GM23338 (cell line): ENCODE results near the gene HBS1L. TPM values are rescaled to one million over a fixed set of nuclear protein-coding genes. Genes with fewer than 3 reads are reported as not detected.
A peak's percentile ranks its signal among the peaks of the same experiment; 100 is the strongest.

ENCODE experiments used
- ATAC-seq: fragments of 200-7000 bp; cut with Tn5 transposase; 3 replicates; pipeline ENCODE4 v1.9.1; 2020
- DNase-seq: peaks from one replicate; pipeline ENCODE4 v3.0.0-alpha.2; 2015; ENCODE audit warnings: low spot score
- H2AFZ ChIP-seq: fragments of 200-600 bp; sonication (generic); 2 replicates; pipeline ENCODE4 v1.8.0; 2016; ENCODE audit warnings: antibody characterized with exemption, mild to moderate bottlenecking, moderate library complexity
- H3F3A ChIP-seq: fragments of 200-600 bp; sonication (generic); replicated peaks from 2 replicates; pipeline ENCODE4 v1.8.0; 2017; ENCODE audit warnings: antibody characterized with exemption, mixed run types, low read depth
- H3K27ac ChIP-seq: fragments of 200-600 bp; sonication (generic); 2 replicates; pipeline ENCODE4 v1.6.1; 2016; ENCODE audit warnings: low read depth
- H3K27me3 ChIP-seq: fragments of 200-600 bp; sonication (generic); 2 replicates; pipeline ENCODE4 v1.8.0; 2016; ENCODE audit warnings: mild to moderate bottlenecking, mixed run types, moderate library complexity; ENCODE audit not compliant: insufficient read depth
- H3K36me3 ChIP-seq: fragments of 200-600 bp; sonication (generic); 2 replicates; pipeline ENCODE4 v1.8.0; 2016; ENCODE audit warnings: mild to moderate bottlenecking; ENCODE audit not compliant: insufficient read depth
- H3K4me1 ChIP-seq: fragments of 200-600 bp; sonication (generic); 2 replicates; pipeline ENCODE4 v1.8.0; 2016; ENCODE audit warnings: mild to moderate bottlenecking, moderate library complexity; ENCODE audit not compliant: insufficient read depth
- H3K4me2 ChIP-seq: fragments of 200-600 bp; sonication (generic); 2 replicates; pipeline ENCODE4 v1.7.1; 2017; ENCODE audit warnings: mixed run types
- H3K4me3 ChIP-seq: fragments of 200-600 bp; sonication (generic); 2 replicates; pipeline ENCODE4 v1.6.1; 2016; ENCODE audit warnings: mixed run types
- H3K79me2 ChIP-seq: fragments of 200-600 bp; sonication (generic); replicated peaks from 2 replicates; pipeline ENCODE4 v1.8.0; 2017; ENCODE audit warnings: mild to moderate bottlenecking; ENCODE audit not compliant: insufficient read depth
- H3K9me2 ChIP-seq: fragments of 200-600 bp; sonication (generic); 2 replicates; pipeline ENCODE4 v1.8.0; 2017; ENCODE audit not compliant: insufficient read depth
- H4K20me1 ChIP-seq: fragments of 200-600 bp; sonication (generic); replicated peaks from 2 replicates; pipeline ENCODE4 v1.8.0; 2017; ENCODE audit warnings: mild to moderate bottlenecking; ENCODE audit not compliant: insufficient read depth
- H3K27ac Mint-ChIP-seq: 2 replicates; pipeline ENCODE4 v1.8.0; 2020; ENCODE audit warnings: inconsistent platforms, mild to moderate bottlenecking, moderate library complexity, mixed read lengths
- H3K27me3 Mint-ChIP-seq: 3 replicates; pipeline ENCODE4 v1.8.0; 2022; ENCODE audit warnings: low read depth, mild to moderate bottlenecking, moderate library complexity, mixed read lengths, inconsistent platforms; ENCODE audit not compliant: insufficient read depth, poor library complexity
- H3K36me3 Mint-ChIP-seq: 3 replicates; pipeline ENCODE4 v1.8.0; 2021; ENCODE audit warnings: low read depth, mild to moderate bottlenecking, inconsistent platforms, moderate library complexity, mixed read lengths
- H3K4me1 Mint-ChIP-seq: 3 replicates; pipeline ENCODE4 v1.8.0; 2020; ENCODE audit warnings: mild to moderate bottlenecking, inconsistent platforms, mixed read lengths
- H3K4me3 Mint-ChIP-seq: 3 replicates; pipeline ENCODE4 v1.8.0; 2021; ENCODE audit warnings: moderate library complexity, mild to moderate bottlenecking, inconsistent platforms, mixed read lengths
- H3K9me3 Mint-ChIP-seq: 3 replicates; pipeline ENCODE4 v1.8.0; 2020; ENCODE audit warnings: moderate library complexity, mild to moderate bottlenecking, inconsistent platforms, mixed read lengths
- EZH2phosphoT487 ChIP-seq: fragments of 200-600 bp; sonication (generic); IDR thresholded peaks from one replicate; pipeline ENCODE4 v1.8.1; 2018; ENCODE audit warnings: antibody characterized with exemption; ENCODE audit not compliant: unreplicated experiment
- JUNB ChIP-seq: IDR thresholded peaks from one replicate; pipeline ENCODE4 v1.6.1; 2016; ENCODE audit warnings: antibody characterized with exemption; ENCODE audit not compliant: unreplicated experiment
- NANOG ChIP-seq: IDR thresholded peaks from 2 replicates; pipeline ENCODE4 v1.6.1; 2016; ENCODE audit warnings: antibody characterized with exemption, borderline replicate concordance
- STAT1 ChIP-seq: IDR thresholded peaks from one replicate; pipeline ENCODE4 v1.6.1; 2016; ENCODE audit warnings: antibody characterized with exemption; ENCODE audit not compliant: unreplicated experiment
- ZNF331 ChIP-seq: fragments of 250-450 bp; sonication (Bioruptor Pico); IDR thresholded peaks from 2 replicates; pipeline ENCODE4 v1.5.0; 2020; ENCODE audit warnings: low read depth, mild to moderate bottlenecking, moderate library complexity
- polyA plus RNA-seq: library from polyadenylated mRNA; unstranded; fragments of >200 nt; fragmentation: Nextera tagmentation; extraction: Ambion mirVana; gene quantifications from 2 replicates; pipeline ENCODE4 v1.2.1, GENCODE V29; 2016
- total RNA-seq: library from RNA; depleted of rRNA; stranded (reverse); fragments of >200 nt; shearing (Covaris generic); gene quantifications from 2 replicates; pipeline ENCODE4 v1.2.3, GENCODE V29; 2014
- TF ChIP-seq, protein P1 (sequence below): IDR thresholded peaks from 2 replicates; pipeline ENCODE4 v1.6.1; 2016; ENCODE audit warnings: antibody characterized with exemption

Gene HBS1L
- total and polyA plus RNA-seq, 2 experiments from 2014 or later: 59.9 to 94.1 TPM

DNA sequence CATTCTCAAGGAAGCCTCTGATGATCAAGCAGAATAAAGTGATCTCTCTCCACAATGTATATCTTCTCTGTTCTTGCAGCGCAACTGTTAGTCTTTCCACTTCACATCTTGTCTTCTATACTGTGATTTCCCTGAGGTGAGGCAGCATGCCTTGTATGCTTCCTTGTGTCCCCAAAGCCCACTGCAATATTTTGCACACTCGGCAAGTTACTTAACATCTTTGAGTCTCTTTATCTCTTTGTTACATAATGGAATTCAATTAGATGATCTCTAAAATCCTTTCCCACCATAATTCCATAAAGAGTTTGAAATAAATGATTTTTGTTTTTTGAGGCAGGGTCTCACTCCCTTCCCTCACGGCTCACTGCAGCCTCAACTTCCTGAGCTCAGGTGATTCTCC, 64.4 kb downstream of the HBS1L start:
- TF ChIP-seq STAT1: no peak
- H3F3A ChIP-seq: no peaks in the 10 kb centered on the region
- no peaks in the 10 kb centered on the region for H3K79me2 ChIP-seq
- no peak overlapping the region for H3K4me2 ChIP-seq
- H4K20me1 ChIP-seq: no peaks in the 10 kb centered on the region
- Mint-ChIP-seq H3K27ac (no peak overlapping the region), H3K27me3 (no peaks in the 10 kb centered on the region), H3K4me3 (no peak overlapping the region), H3K4me1 (no peaks in the 10 kb centered on the region; the same call in 1 of the 3 replicates), H3K36me3 (0 out of 3 replicates have a peak, but pooled peaks cover 4% of the 10 kb centered on the region), H3K9me3 (no peaks in the 10 kb centered on the region)
- H2AFZ ChIP-seq: no peak overlapping the region
- no peaks in the 10 kb centered on the region for H3K9me2 ChIP-seq
- peaks cover 9% of the 10 kb centered on the region; the same call in 1 of the 2 replicates for H3K36me3 ChIP-seq
- no peak overlapping the region for H3K27ac ChIP-seq
- ATAC-seq (no peak), DNase-seq (no peak)
- H3K4me1 ChIP-seq: no peaks in the 10 kb centered on the region
- no peak overlapping the region for H3K4me3 ChIP-seq
- no peaks in the 10 kb centered on the region for H3K27me3 ChIP-seq

DNA sequence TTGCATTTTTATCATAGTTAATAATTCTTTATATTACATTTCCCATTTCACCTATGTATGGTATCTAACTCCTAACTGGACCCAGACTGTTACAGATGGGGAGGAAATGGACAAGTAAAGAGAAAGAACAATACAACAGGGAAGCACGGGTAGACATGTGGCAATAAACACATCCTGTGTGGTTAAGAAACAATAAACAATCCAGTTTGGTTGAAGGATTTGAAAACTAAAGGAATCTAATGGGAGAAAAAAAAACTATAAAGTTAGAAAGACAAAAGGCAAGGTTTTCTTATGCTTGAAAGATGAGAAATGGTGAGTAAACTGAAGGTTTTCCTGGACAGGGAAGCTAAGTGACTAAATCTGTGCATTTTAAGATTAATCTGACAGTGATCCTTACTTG, 69.8 kb downstream of the HBS1L start:
- H4K20me1 ChIP-seq: no peaks in the 10 kb centered on the region; the same call in 1 of the 2 replicates
- H3K4me1 ChIP-seq: no peaks in the 10 kb centered on the region
- Mint-ChIP-seq H3K36me3 (peaks cover 24% of the 10 kb centered on the region; the same call in 2 of the 3 replicates), H3K27me3 (no peaks in the 10 kb centered on the region), H3K4me3 (no peak overlapping the region), H3K4me1 (no peaks in the 10 kb centered on the region; the same call in 1 of the 3 replicates), H3K27ac (peak overlapping the region; percentile 41; the same call in 1 of the 2 replicates), H3K9me3 (no peaks in the 10 kb centered on the region)
- ATAC-seq (no peak), DNase-seq (no peak)
- no peak overlapping the region for H3K27ac ChIP-seq
- TF ChIP-seq NANOG: no peak
- TF ChIP-seq EZH2phosphoT487: no peak
- no peak for TF ChIP-seq JUNB
- TF ChIP-seq, protein P1, sequence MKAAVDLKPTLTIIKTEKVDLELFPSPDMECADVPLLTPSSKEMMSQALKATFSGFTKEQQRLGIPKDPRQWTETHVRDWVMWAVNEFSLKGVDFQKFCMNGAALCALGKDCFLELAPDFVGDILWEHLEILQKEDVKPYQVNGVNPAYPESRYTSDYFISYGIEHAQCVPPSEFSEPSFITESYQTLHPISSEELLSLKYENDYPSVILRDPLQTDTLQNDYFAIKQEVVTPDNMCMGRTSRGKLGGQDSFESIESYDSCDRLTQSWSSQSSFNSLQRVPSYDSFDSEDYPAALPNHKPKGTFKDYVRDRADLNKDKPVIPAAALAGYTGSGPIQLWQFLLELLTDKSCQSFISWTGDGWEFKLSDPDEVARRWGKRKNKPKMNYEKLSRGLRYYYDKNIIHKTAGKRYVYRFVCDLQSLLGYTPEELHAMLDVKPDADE: no peak
- TF ChIP-seq ZNF331 (CRISPR knock-in tag): no peak
- no peak overlapping the region for H3K4me3 ChIP-seq
- H3K79me2 ChIP-seq: no peaks in the 10 kb centered on the region
- no peak overlapping the region for H3K4me2 ChIP-seq
- H3K27me3 ChIP-seq: no peaks in the 10 kb centered on the region
- no peaks in the 10 kb centered on the region for H3K9me2 ChIP-seq
- no peak overlapping the region for H2AFZ ChIP-seq
- no peaks in the 10 kb centered on the region; the same call in 1 of the 2 replicates for H3K36me3 ChIP-seq
- H3F3A ChIP-seq: no peaks in the 10 kb centered on the region

DNA sequence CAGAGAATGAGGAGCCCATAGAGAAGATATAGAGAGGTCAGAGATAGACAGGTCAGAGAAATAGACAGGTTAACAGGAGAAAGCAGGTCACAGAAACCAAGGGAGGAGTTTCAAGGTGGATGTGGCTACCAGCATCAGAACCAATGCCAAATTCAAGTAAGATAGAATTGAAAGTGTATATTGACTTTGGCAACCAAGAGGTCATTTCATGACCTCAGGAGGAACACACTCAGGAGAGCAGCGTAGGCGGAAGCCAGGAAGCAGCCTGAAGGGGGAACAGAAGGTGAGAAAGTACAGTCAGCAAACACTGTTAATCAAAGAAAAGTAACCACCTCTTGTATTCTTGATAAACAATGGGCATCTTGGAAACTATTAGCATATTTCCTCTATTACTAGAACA, 70.8 kb downstream of the HBS1L start:
- H3K4me3 Mint-ChIP-seq: no peak overlapping the region
- H3K36me3 Mint-ChIP-seq: peaks cover 24% of the 10 kb centered on the region; the same call in 2 of the 3 replicates
- Histone ChIP-seq H3K27me3 (no peaks in the 10 kb centered on the region), H3K4me1 (no peaks in the 10 kb centered on the region), H3F3A (no peaks in the 10 kb centered on the region), H3K79me2 (no peaks in the 10 kb centered on the region), H3K4me2 (no peak overlapping the region), H3K36me3 (no peaks in the 10 kb centered on the region; the same call in 1 of the 2 replicates), H3K9me2 (no peaks in the 10 kb centered on the region), H4K20me1 (no peaks in the 10 kb centered on the region; the same call in 1 of the 2 replicates), H2AFZ (no peak overlapping the region), H3K4me3 (no peak overlapping the region), H3K27ac (no peak overlapping the region; the same call in 1 of the 2 replicates)
- H3K9me3 Mint-ChIP-seq: no peaks in the 10 kb centered on the region
- no peak overlapping the region for H3K27ac Mint-ChIP-seq
- no peak for TF ChIP-seq EZH2phosphoT487
- H3K27me3 Mint-ChIP-seq: no peaks in the 10 kb centered on the region
- ATAC-seq: no peak
- no peaks in the 10 kb centered on the region for H3K4me1 Mint-ChIP-seq
- no peak for DNase-seq
